Body of pancreas (tissue), 4 donors: ENCODE data around the gene ZNF655. TPM values are rescaled to one million over a fixed set of nuclear protein-coding genes. Genes with fewer than 3 reads are reported as not detected.

Source experiments
- ATAC-seq: fragments of 150-250 bp; one replicate; pipeline ENCODE4 v1.9.1; 2016
- DNase-seq, 4 donors: peaks; one replicate each; pipeline ENCODE4 v3.0.0-alpha.2; 2019
- H3K27ac ChIP-seq, 4 donors: fragments of 200-600 bp; sonication (generic); 1 replicate in 3 of 4; 2 replicates in 1 of 4; pipeline versions ENCODE4 v1.5.1 to v1.6.1; 2016 to 2019; ENCODE audit warnings: mild to moderate bottlenecking in 1 of 4, mixed read lengths in 1 of 4, moderate library complexity in 1 of 4
- H3K27me3 ChIP-seq, 2 donors: fragments of 200-600 bp; sonication (generic); one replicate each; pipeline ENCODE4 v1.6.0; 2016; ENCODE audit warnings: mild to moderate bottlenecking in 1 of 2
- H3K36me3 ChIP-seq, 2 donors: fragments of 200-600 bp; sonication (generic); replicated peaks in 1 of 2; 2 replicates each; pipeline ENCODE4 v1.5.1; 2016; ENCODE audit warnings: low read depth in 2 of 2; ENCODE audit not compliant: insufficient read depth in 1 of 2
- H3K4me1 ChIP-seq: fragments of 200-600 bp; sonication (generic); one replicate; pipeline ENCODE4 v1.6.0; 2016
- H3K4me3 ChIP-seq, 2 donors: fragments of 200-600 bp; sonication (generic); 1 replicate in 1 of 2; 2 replicates in 1 of 2; pipeline ENCODE4 v1.5.1; 2016 to 2019
- H3K9me3 ChIP-seq, 3 donors: fragments of 200-600 bp; sonication (generic); 1 replicate in 2 of 3; 2 replicates in 1 of 3; pipeline ENCODE4 v1.5.1; 2016
- CTCF ChIP-seq, 7 experiments: fragments of 450-650 bp in 4 of 7; fragments of 200-600 bp in 3 of 7; sonication (generic) in 3 of 7; IDR thresholded peaks; one replicate each; pipeline ENCODE4 v1.5.1; 2016 to 2019; ENCODE audit warnings: antibody characterized with exemption in 7 of 7
- POLR2A ChIP-seq, 3 donors: fragments of 450-650 bp; IDR thresholded peaks; one replicate each; pipeline ENCODE4 v1.6.1; 2016; ENCODE audit warnings: antibody characterized with exemption in 3 of 3, mild to moderate bottlenecking in 2 of 3
- WGBS, 2 donors: methylation state at CpG; one replicate each; pipeline ENCODE4 v1.1.5; 2017; 5-methylcytosine and 5-hydroxymethylcytosine counted together
- intact Hi-C: fragments of 100-400 bp; cut with DNase I; formaldehyde crosslinking; loops from one replicate; pipeline ENCODE4 v1.15.1; 2023
- total RNA-seq, 2 donors: library from RNA; depleted of rRNA; stranded (reverse); fragments of >200 nt; gene quantifications; one replicate each; pipeline ENCODE4 v1.1.0, GENCODE V29; 2016

ZNF655 gene
- 10 to 100 TPM; 73.5 to 86.4 TPM for total RNA-seq

GRCh38 chr7:99558306-99559174 is at the start of gene ZNF655:
TSS of gene ZNF655 (plus strand) at chr7:99558642. CDS start at chr7:99560560, 1,918 bp downstream.
- Histone ChIP-seq H3K27me3 (no peaks in the 10 kb centered on the region), H3K4me1 (peaks cover 26% of the 10 kb centered on the region), H3K4me3 (peak within 1 kb of the TSS; percentile 86), H3K9me3 (no peaks in the 10 kb centered on the region), H3K36me3 (peaks cover 0 to 17% of the 10 kb centered on the region in 2 donors), H3K27ac (peak within 1 kb of the TSS; percentile 93 to 98 (median 98))
- TF ChIP-seq CTCF (IDR thresholded peaks at IDR 0.05) (no peak), POLR2A (IDR thresholded peaks at IDR 0.05) (peak; percentile 73 to 90 (median 90))
- peak; percentile 98 for ATAC-seq
- WGBS, 2 donors, result 0% methylated on average over 23 to 66 of the region's 73 CpGs
- DNase-seq, result peak; percentile 93 to 95 (median 94)
- intact Hi-C loops, result no loop called here

- no peak for DNase-seq
- Histone ChIP-seq H3K4me3 (no peak overlapping the region), H3K4me1 (no peaks in the 10 kb centered on the region), H3K36me3 (peaks cover 0 to 11% of the 10 kb centered on the region in 2 donors), H3K27ac (no peak overlapping the region), H3K27me3 (no peaks in the 10 kb centered on the region), H3K9me3 (no peaks in the 10 kb centered on the region)
- ATAC-seq, result no peak
- intact Hi-C loops, result no loop called here
- TF ChIP-seq POLR2A (IDR thresholded peaks at IDR 0.05) (no peak), CTCF (IDR thresholded peaks at IDR 0.05) (no peak)
- 97 to 100% methylated on average over 1 of the region's 1 CpG for WGBS, 2 donors
These were observed 44.4 kb upstream of the ZNF655 start for GRCh38 chr7:99514050-99514449.

- no peak overlapping the region for H3K4me3 ChIP-seq
- peaks cover 0 to 7% of the 10 kb centered on the region in 2 donors for H3K36me3 ChIP-seq
- H3K27me3 ChIP-seq, result no peaks in the 10 kb centered on the region
- intact Hi-C loops, result no loop called here
- H3K4me1 ChIP-seq, result no peaks in the 10 kb centered on the region
- TF ChIP-seq POLR2A (IDR thresholded peaks at IDR 0.05) (no peak), CTCF (IDR thresholded peaks at IDR 0.05) (no peak)
- no peaks in the 10 kb centered on the region for H3K9me3 ChIP-seq
- no peak overlapping the region for H3K27ac ChIP-seq
- ATAC-seq (no peak), DNase-seq (no peak)
- 87 to 94% methylated on average over 3 of the region's 3 CpGs for WGBS, 2 donors
These were observed 37.0 kb upstream of the ZNF655 start for GRCh38 chr7:99521399-99521798.

- 92 to 95% methylated on average over 21 of the region's 21 CpGs for WGBS, 2 donors
- ATAC-seq (no peak), DNase-seq (peak in 2 of 4 donors; percentile 20 to 34)
- TF ChIP-seq CTCF (IDR thresholded peaks at IDR 0.05) (peak in 3 of 7 experiments; percentile 22 to 31 (median 23)), POLR2A (IDR thresholded peaks at IDR 0.05) (no peak)
- Histone ChIP-seq H3K27me3 (no peaks in the 10 kb centered on the region), H3K9me3 (peaks cover 0 to 10% (median 0%) of the 10 kb centered on the region in 3 donors), H3K4me3 (no peak overlapping the region), H3K36me3 (peaks cover 0 to 6% of the 10 kb centered on the region in 2 donors), H3K27ac (no peak overlapping the region), H3K4me1 (no peaks in the 10 kb centered on the region)
- intact Hi-C loops, result no loop called here
These were observed 32.6 kb upstream of the ZNF655 start for GRCh38 chr7:99525713-99526440.
